ENCODE measurements around the gene CYBC1.

DNA sequence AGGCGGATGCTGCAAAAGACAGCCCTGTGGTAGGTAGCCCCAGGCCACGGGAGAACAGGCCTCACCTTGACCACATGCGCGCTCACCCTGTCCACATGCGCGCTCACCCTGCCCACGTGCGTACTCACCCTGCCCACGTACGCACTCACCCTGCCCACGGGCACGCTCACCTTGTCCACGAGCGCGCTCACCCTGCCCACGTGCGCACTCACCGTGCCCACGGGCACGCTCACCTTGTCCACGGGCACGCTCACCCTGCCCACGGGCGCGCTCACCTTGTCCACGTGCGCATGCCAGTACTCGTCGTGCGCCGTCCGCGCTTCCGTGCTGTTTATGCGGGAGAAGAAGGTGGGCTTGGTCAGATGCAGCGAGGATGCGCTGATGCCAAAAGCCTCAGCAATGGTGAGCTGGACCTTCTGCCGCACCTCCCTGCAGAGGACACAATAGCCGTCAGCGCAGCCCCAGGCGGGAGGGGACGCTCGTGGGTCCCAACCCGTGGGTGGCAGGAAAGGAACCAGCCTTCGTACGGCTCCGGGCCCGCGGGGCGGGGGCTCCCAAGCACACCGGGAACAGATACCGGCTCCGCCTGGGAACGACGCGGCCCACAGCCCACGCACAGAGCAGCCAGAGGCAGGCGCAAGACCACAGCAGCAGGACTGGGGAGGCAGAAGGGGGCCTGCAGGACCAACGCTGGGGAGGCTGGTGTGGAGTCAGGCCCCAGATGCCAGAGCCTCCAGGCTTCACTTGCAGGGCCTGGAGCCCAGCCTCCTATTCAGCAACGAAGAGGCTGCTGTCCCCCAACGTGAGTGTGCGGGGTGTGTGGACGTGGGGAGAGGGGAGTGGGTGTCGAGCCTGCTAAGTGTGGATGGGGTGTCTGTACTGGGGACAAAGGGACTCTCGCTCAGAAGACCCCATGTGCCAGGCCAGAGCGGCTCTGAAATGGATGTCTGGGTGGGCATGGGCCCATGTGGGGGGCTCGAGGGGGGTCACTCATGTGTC, 46.6 kb downstream of the CYBC1 start:
- TF ChIP-seq, protein P1, sequence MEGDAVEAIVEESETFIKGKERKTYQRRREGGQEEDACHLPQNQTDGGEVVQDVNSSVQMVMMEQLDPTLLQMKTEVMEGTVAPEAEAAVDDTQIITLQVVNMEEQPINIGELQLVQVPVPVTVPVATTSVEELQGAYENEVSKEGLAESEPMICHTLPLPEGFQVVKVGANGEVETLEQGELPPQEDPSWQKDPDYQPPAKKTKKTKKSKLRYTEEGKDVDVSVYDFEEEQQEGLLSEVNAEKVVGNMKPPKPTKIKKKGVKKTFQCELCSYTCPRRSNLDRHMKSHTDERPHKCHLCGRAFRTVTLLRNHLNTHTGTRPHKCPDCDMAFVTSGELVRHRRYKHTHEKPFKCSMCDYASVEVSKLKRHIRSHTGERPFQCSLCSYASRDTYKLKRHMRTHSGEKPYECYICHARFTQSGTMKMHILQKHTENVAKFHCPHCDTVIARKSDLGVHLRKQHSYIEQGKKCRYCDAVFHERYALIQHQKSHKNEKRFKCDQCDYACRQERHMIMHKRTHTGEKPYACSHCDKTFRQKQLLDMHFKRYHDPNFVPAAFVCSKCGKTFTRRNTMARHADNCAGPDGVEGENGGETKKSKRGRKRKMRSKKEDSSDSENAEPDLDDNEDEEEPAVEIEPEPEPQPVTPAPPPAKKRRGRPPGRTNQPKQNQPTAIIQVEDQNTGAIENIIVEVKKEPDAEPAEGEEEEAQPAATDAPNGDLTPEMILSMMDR (conservative IDR thresholded peaks at IDR 0.05; ENCODE audit: low read length): no peak
- no peak for TF ChIP-seq EZH2phosphoT487 (IDR thresholded peaks at IDR 0.05; ENCODE audit: borderline replicate concordance)
